ENCODE results near the gene GDAP2.

DNA sequence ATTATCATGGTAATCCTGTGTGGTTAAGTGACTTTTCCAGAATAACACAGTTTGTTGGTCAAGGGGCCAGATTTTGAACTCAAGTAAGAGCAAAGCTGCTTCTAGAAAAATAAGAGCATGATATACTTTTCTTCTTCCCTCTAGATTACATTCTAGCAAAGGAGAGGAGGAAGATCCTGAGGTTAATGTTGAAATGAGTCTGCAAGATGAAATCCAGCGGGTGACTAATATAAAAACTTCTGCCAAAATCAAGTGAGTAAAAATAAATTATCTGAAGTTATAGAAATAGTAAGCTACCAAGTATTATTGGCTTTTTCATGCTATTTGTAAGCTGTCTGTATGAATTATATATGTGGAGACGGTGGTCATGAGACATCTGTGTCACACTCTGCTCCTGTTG lies 12.9 kb upstream of the GDAP2 start:
- TF ChIP-seq, protein P1, sequence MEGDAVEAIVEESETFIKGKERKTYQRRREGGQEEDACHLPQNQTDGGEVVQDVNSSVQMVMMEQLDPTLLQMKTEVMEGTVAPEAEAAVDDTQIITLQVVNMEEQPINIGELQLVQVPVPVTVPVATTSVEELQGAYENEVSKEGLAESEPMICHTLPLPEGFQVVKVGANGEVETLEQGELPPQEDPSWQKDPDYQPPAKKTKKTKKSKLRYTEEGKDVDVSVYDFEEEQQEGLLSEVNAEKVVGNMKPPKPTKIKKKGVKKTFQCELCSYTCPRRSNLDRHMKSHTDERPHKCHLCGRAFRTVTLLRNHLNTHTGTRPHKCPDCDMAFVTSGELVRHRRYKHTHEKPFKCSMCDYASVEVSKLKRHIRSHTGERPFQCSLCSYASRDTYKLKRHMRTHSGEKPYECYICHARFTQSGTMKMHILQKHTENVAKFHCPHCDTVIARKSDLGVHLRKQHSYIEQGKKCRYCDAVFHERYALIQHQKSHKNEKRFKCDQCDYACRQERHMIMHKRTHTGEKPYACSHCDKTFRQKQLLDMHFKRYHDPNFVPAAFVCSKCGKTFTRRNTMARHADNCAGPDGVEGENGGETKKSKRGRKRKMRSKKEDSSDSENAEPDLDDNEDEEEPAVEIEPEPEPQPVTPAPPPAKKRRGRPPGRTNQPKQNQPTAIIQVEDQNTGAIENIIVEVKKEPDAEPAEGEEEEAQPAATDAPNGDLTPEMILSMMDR (IDR thresholded peaks at IDR 0.05), result no peak
- no peak for TF ChIP-seq POLR2A (IDR thresholded peaks at IDR 0.05)
- TF ChIP-seq POLR2AphosphoS5 (IDR thresholded peaks at IDR 0.05), result no peak
- no peak for TF ChIP-seq EP300 (IDR thresholded peaks at IDR 0.05)

All from stomach (tissue), 4 donors.